NB4 (cell line): Measurements from ENCODE around the gene EFCAB6.

ENCODE experiments used
- DNase-seq: peaks from one replicate; pipeline ENCODE4 v3.0.0; 2010; ENCODE audit warnings: low read depth
- H3K4me3 ChIP-seq: one replicate; pipeline ENCODE4 v1.5.1; 2011; ENCODE audit warnings: mild to moderate bottlenecking, low read depth, low read length, moderate library complexity
- CTCF ChIP-seq: IDR thresholded peaks from one replicate; pipeline ENCODE4 v1.5.1; 2012; ENCODE audit warnings: low read depth, low read length
- MAX ChIP-seq: IDR thresholded peaks from 2 replicates; pipeline ENCODE4 v1.6.1; 2011; ENCODE audit warnings: low read depth, low read length
- MYC ChIP-seq: IDR thresholded peaks from 2 replicates; pipeline ENCODE4 v1.6.1; 2011; ENCODE audit warnings: low read depth, low read length
- POLR2A ChIP-seq: IDR thresholded peaks from 2 replicates; pipeline ENCODE4 v1.6.1; 2011; ENCODE audit warnings: mild to moderate bottlenecking; ENCODE audit not compliant: insufficient read length; ENCODE audit errors: extremely low read depth

Gene EFCAB6

GRCh38 chr22:43704051-43704450, 108.1 kb downstream of the EFCAB6 start:
- TF ChIP-seq CTCF (no peak), POLR2A (no peak), MAX (no peak), MYC (no peak)
- H3K4me3 ChIP-seq, result no peak overlapping the region
- DNase-seq, result no peak

DNA sequence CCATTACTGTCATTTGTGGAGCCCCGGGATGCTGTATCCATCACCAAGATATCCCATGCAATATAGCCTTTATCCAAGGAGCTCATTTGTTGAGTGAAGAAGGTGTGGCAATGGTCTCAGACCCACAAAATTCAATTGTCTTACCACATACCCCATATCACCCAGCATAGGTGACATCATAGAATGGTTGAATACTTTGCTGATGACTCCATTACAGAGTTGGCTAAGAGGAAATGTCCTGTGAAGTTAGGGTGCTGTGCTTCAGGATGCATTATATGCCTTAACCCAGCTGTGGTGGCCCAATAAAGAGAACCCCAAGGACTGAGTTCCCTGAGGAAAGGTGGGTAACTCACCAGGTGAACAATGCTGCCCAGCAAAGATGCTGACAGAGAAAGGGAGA, 113.7 kb downstream of the EFCAB6 start:
- no peak for TF ChIP-seq POLR2A
- no peak overlapping the region for H3K4me3 ChIP-seq
- no peak for DNase-seq

- no peak for TF ChIP-seq POLR2A
- TF ChIP-seq MAX, result no peak
- TF ChIP-seq MYC, result no peak
- TF ChIP-seq CTCF, result no peak
- no peak for DNase-seq
- no peak overlapping the region for H3K4me3 ChIP-seq
Measured at GRCh38 chr22:43697894-43698293, 114.2 kb downstream of the EFCAB6 start.

DNA sequence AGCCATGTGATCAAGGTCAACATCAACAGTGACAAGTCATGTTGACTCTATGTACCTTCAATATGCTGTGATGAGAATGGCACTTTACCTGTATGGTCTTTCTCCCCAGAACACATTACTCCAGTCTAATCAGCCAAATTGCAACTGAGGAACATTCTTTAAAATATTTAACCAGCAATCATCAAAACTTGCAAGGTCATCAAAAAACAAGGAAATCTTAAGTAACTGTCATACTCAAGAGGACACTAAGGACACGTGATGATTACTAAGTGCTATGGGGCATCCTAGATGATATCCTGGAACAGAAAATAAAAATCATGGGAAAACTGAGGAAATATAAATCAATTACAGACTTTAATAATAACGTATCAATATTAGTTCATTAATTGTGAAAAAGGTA, 118.9 kb downstream of the EFCAB6 start:
- H3K4me3 ChIP-seq, result no peak overlapping the region
- no peak for DNase-seq
- TF ChIP-seq POLR2A (no peak), CTCF (no peak)

GRCh38 chr22:43689356-43689755, 122.7 kb downstream of the EFCAB6 start:
- no peak for TF ChIP-seq MAX
- no peak for TF ChIP-seq CTCF
- TF ChIP-seq POLR2A, result no peak
- TF ChIP-seq MYC, result no peak
- H3K4me3 ChIP-seq, result no peak overlapping the region
- DNase-seq, result no peak

DNA sequence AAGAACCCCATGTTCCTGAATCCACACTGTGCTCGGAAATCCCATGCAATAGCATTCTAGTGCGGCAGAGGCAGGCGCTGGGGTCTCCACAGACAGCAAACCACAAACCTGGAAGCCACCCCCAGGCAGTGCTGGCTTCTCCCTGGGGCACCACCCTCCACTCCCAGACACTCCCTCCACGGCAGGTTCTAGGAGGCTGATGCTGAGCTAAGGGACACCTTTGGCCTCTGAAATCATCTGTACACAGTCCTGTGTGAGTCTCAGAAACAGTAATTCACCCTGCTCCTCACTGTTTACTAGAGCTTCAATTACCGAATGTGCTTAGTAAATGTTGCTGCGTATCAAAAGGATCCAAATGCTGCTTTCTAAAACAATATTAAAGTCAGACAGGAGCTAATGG, 129.3 kb downstream of the EFCAB6 start:
- H3K4me3 ChIP-seq, result no peak overlapping the region
- no peak for TF ChIP-seq CTCF
- no peak for TF ChIP-seq MYC
- no peak for TF ChIP-seq POLR2A
- no peak for TF ChIP-seq MAX
- DNase-seq, result no peak

DNA sequence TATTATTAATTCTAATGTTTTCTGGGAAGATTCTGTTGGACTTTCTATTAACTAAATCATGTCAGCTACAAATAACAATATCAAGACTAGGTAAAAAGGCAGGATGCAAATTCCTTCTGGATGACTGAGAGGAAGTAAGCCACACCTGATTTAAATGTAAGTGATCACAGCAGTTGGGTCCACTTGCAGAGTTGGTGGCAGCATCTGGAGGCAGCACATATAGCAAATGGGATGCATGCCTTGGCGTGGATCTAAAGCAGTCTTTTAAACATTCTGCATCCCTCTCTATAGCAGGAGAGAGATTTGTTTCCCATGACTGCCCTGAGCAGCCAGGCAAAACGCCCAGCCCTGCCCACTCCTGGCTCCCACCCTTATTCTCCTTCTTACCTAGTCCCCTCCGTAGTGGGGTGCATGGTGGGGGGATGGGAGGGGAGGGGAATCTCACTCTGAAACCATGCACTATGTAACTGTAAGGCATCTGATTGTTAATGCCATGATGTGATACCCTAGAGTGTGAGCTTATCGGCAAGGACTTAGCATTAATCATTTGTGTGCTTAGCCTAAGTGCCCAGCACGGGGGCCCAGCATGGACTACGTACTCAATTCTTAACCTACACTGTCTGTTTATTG, 130.3 kb downstream of the EFCAB6 start:
- TF ChIP-seq MAX (no peak), MYC (no peak), CTCF (no peak), POLR2A (no peak)
- H3K4me3 ChIP-seq, result no peak overlapping the region
- no peak for DNase-seq
